Raji (cell line): ENCODE results near the gene GPR132.

Experiments used
- POLR2A ChIP-seq: IDR thresholded peaks from 2 replicates; pipeline ENCODE4 v1.6.1; 2011; ENCODE audit warnings: low read depth, low read length, control low read depth; ENCODE audit not compliant: insufficient read depth

The GPR132 gene

GRCh38 chr14:105007593-105008264, 57.5 kb downstream of the GPR132 start:
- no peak for TF ChIP-seq POLR2A

- no peak for TF ChIP-seq POLR2A
These were observed 58.2 kb downstream of the GPR132 start for GRCh38 chr14:105006831-105007592.

GRCh38 chr14:105005929-105006830, 59.0 kb downstream of the GPR132 start:
- TF ChIP-seq POLR2A = no peak

- no peak for TF ChIP-seq POLR2A
These were observed 59.8 kb downstream of the GPR132 start for GRCh38 chr14:105005329-105005928.
